Thoracic aorta (tissue), 2 donors: Measurements from ENCODE around the gene ATG7. TPM values are rescaled to one million over a fixed set of nuclear protein-coding genes. Genes with fewer than 3 reads are reported as not detected.
A peak's percentile ranks its signal among the peaks of the same experiment; 100 is the strongest.

ENCODE experiments used
- ATAC-seq: fragments of 150-250 bp; one replicate; pipeline ENCODE4 v1.8.0; 2017; ENCODE audit warnings: low read depth; ENCODE audit not compliant: insufficient number of reproducible peaks, low FRiP score
- DNase-seq: peaks from one replicate; pipeline ENCODE4 v3.0.0-alpha.2; 2020; ENCODE audit warnings: low spot score
- H3K27ac ChIP-seq, 2 donors: fragments of 200-600 bp; sonication (generic); 1 replicate in 1 of 2; 2 replicates in 1 of 2; pipeline ENCODE4 v1.5.1; 2016; ENCODE audit warnings: mild to moderate bottlenecking in 2 of 2, moderate library complexity in 2 of 2
- H3K27me3 ChIP-seq: fragments of 200-600 bp; sonication (generic); replicated peaks from 2 replicates; pipeline ENCODE4 v1.6.0; 2016; ENCODE audit warnings: mild to moderate bottlenecking; ENCODE audit not compliant: insufficient read depth
- H3K36me3 ChIP-seq: fragments of 200-600 bp; sonication (generic); one replicate; pipeline ENCODE4 v1.5.1; 2016
- H3K4me1 ChIP-seq, 2 donors: fragments of 200-600 bp; sonication (generic); 1 replicate in 1 of 2; 2 replicates in 1 of 2; pipeline versions ENCODE4 v1.5.1 to v1.6.0; 2016; ENCODE audit warnings: low read depth in 2 of 2, mild to moderate bottlenecking in 1 of 2; ENCODE audit not compliant: control insufficient read depth in 1 of 2
- H3K4me3 ChIP-seq: fragments of 200-600 bp; sonication (generic); 2 replicates; pipeline ENCODE4 v1.5.1; 2016; ENCODE audit warnings: mild to moderate bottlenecking
- H3K9me3 ChIP-seq: fragments of 200-600 bp; sonication (generic); 2 replicates; pipeline ENCODE4 v1.5.1; 2016
- CTCF ChIP-seq: fragments of 200-600 bp; sonication (generic); IDR thresholded peaks from one replicate; pipeline ENCODE4 v1.5.1; 2019; ENCODE audit warnings: antibody characterized with exemption
- total RNA-seq, 2 donors: library from RNA; depleted of rRNA; stranded (reverse); fragments of >200 nt; gene quantifications; one replicate each; pipeline versions ENCODE4 v1.1.0 to v1.2.3, GENCODE V29; 2016

Gene ATG7
- total RNA-seq, 2 donors from 2014 or later, result 56.6 to 88.3 TPM

- no peak overlapping the region for H3K27ac ChIP-seq
- DNase-seq (no peak), ATAC-seq (no peak)
- H3K4me1 ChIP-seq, result peaks cover 3 to 11% of the 10 kb centered on the region in 2 donors
- H3K9me3 ChIP-seq, result no peaks in the 10 kb centered on the region
- no peak for TF ChIP-seq CTCF
- H3K27me3 ChIP-seq, result no peaks in the 10 kb centered on the region
- H3K4me3 ChIP-seq, result no peak overlapping the region
- peaks cover 11% of the 10 kb centered on the region for H3K36me3 ChIP-seq
Observed at GRCh38 chr3:11328196-11328945, 56.2 kb downstream of the ATG7 start.

GRCh38 chr3:11329777-11330176 lies 57.6 kb downstream of the ATG7 start:
- Histone ChIP-seq H3K4me3 (no peak overlapping the region), H3K27me3 (no peaks in the 10 kb centered on the region), H3K36me3 (peaks cover 11% of the 10 kb centered on the region), H3K9me3 (no peaks in the 10 kb centered on the region), H3K27ac (no peak overlapping the region), H3K4me1 (no peaks in the 10 kb centered on the region)
- DNase-seq (no peak), ATAC-seq (no peak)
- TF ChIP-seq CTCF, result no peak

- Histone ChIP-seq H3K4me1 (no peaks in the 10 kb centered on the region), H3K9me3 (no peaks in the 10 kb centered on the region), H3K36me3 (peaks cover 11% of the 10 kb centered on the region), H3K27ac (no peak overlapping the region), H3K4me3 (no peak overlapping the region), H3K27me3 (no peaks in the 10 kb centered on the region)
- no peak for TF ChIP-seq CTCF
- ATAC-seq (no peak), DNase-seq (no peak)
Observed at GRCh38 chr3:11331101-11331500, 58.9 kb downstream of the ATG7 start.

GRCh38 chr3:11335056-11335608 lies 62.9 kb downstream of the ATG7 start:
- ATAC-seq (peak; percentile 82), DNase-seq (no peak)
- peak; percentile 61 for TF ChIP-seq CTCF
- Histone ChIP-seq H3K4me3 (no peak overlapping the region), H3K27ac (no peak overlapping the region), H3K9me3 (no peaks in the 10 kb centered on the region), H3K4me1 (no peaks in the 10 kb centered on the region), H3K27me3 (no peaks in the 10 kb centered on the region), H3K36me3 (no peaks in the 10 kb centered on the region)

- DNase-seq (no peak), ATAC-seq (no peak)
- TF ChIP-seq CTCF, result no peak
- no peak overlapping the region for H3K27ac ChIP-seq
- H3K27me3 ChIP-seq, result no peaks in the 10 kb centered on the region
- peaks cover 10% of the 10 kb centered on the region for H3K36me3 ChIP-seq
- H3K4me1 ChIP-seq, result no peaks in the 10 kb centered on the region
- no peaks in the 10 kb centered on the region for H3K9me3 ChIP-seq
- no peak overlapping the region for H3K4me3 ChIP-seq
Observed at GRCh38 chr3:11339541-11339940, 67.3 kb downstream of the ATG7 start.
